Fibroblast of villous mesenchyme (primary cell): ENCODE results near the gene CDC25B. TPM values are rescaled to one million over a fixed set of nuclear protein-coding genes. Genes with fewer than 3 reads are reported as not detected.

ENCODE experiments used
- DNase-seq: peaks from one replicate; pipeline ENCODE4 v3.0.0-alpha.2; 2010; ENCODE audit warnings: low read depth
- H3K4me3 ChIP-seq: 2 replicates; pipeline ENCODE4 v1.5.1; 2011; ENCODE audit warnings: low read depth, mild to moderate bottlenecking, low read length
- total RNA-seq: library from RNA; depleted of rRNA; stranded (reverse); fragments of >200 nt; gene quantifications from 2 replicates; pipeline ENCODE4 v1.2.3, GENCODE V29; 2012
- TF ChIP-seq, protein P1 (sequence below): IDR thresholded peaks from 2 replicates; pipeline ENCODE4 v1.5.1; 2012; ENCODE audit warnings: low read depth, mild to moderate bottlenecking, low read length; ENCODE audit not compliant: insufficient read depth

The CDC25B gene
- total RNA-seq, 1 donor: 46.2 TPM

DNA sequence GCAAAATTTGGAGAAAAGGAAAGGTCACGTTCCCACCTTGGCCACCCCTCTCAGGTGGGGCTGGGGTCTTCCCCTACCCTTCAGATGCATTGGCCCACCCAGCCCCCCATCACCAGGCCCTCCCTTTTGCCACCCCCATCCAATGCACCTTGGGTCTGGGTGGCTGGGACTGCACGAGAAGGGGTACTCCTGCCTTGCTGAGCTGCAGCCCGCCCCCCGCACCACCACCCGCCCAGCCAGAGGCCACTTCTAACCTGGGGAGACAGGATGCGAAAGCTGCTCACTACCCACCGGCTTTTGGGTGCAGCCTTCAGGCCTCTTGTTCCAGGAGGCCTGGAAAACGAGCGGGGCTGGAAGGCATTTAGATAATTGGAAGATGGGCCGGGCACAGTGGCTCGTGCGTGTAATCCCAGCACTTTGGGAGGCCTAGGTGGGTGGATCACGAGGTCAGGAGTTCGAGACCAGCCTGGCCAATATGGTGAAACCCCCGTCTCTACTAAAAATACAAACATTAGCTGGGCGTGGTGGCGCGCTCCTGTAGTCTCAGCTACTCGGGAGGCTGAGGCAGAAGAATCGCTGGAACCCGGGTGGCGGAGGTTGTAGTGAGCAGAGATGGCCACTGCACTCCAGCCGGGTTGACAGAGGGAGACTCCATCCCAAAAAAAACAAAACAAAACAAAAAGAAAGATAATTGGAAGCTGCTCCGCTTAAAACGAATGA lies 1.2 kb upstream of the CDC25B start:
- DNase-seq: no peak
- TF ChIP-seq, protein P1, sequence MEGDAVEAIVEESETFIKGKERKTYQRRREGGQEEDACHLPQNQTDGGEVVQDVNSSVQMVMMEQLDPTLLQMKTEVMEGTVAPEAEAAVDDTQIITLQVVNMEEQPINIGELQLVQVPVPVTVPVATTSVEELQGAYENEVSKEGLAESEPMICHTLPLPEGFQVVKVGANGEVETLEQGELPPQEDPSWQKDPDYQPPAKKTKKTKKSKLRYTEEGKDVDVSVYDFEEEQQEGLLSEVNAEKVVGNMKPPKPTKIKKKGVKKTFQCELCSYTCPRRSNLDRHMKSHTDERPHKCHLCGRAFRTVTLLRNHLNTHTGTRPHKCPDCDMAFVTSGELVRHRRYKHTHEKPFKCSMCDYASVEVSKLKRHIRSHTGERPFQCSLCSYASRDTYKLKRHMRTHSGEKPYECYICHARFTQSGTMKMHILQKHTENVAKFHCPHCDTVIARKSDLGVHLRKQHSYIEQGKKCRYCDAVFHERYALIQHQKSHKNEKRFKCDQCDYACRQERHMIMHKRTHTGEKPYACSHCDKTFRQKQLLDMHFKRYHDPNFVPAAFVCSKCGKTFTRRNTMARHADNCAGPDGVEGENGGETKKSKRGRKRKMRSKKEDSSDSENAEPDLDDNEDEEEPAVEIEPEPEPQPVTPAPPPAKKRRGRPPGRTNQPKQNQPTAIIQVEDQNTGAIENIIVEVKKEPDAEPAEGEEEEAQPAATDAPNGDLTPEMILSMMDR: no peak
- H3K4me3 ChIP-seq: peak overlapping the region; percentile 77

DNA sequence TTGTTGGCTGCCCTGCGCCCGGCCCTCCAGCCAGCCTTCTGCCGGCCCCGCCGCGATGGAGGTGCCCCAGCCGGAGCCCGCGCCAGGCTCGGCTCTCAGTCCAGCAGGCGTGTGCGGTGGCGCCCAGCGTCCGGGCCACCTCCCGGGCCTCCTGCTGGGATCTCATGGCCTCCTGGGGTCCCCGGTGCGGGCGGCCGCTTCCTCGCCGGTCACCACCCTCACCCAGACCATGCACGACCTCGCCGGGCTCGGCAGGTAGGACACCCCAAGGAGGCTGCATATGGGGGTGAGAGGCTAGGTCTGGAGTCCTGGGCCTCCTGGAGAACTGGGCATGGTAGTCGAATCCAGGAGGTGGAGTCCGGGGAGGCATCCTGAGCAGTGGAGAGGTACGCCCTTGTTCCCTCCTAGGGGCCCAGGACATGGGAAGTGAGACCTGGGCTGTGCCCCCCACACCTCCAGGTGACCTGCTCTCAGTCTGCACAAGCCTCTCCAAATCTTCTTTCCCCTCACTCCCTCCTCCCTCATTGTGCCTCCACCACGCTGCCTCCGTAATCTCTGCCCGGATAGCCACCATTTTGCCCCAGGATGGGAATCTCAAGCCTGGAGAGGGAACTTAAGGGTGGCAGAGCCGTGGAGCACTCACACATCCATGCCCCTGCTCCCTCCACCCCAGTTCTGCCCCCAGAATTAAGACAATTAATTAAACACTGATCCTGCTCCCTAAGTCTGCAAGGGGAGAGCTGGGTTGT lies 541 bp downstream of the CDC25B start:
- DNase-seq: no peak

DNA sequence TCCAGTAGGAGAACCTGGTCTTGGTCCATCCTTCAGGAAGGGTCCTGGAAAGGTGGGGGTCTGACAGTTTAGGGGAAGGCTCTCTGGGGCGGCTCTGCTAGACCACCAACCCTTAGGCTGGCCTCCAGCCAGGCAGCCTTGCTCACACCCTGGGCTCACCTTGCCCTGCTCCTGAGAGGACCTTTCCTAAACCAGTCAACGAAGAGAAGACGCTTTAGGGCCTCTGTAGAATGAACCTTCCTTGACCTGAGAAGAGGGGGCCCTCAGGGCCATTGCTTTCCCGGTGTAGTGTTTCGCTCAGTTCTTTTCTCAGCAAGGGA lies 1.1 kb downstream of the CDC25B start:
- TF ChIP-seq, protein P1: no peak

More for the DNA sequence above, 541 bp downstream of the CDC25B start:
- H3K4me3 ChIP-seq: peak overlapping the region; percentile 77
- TF ChIP-seq, protein P1: no peak

DNA sequence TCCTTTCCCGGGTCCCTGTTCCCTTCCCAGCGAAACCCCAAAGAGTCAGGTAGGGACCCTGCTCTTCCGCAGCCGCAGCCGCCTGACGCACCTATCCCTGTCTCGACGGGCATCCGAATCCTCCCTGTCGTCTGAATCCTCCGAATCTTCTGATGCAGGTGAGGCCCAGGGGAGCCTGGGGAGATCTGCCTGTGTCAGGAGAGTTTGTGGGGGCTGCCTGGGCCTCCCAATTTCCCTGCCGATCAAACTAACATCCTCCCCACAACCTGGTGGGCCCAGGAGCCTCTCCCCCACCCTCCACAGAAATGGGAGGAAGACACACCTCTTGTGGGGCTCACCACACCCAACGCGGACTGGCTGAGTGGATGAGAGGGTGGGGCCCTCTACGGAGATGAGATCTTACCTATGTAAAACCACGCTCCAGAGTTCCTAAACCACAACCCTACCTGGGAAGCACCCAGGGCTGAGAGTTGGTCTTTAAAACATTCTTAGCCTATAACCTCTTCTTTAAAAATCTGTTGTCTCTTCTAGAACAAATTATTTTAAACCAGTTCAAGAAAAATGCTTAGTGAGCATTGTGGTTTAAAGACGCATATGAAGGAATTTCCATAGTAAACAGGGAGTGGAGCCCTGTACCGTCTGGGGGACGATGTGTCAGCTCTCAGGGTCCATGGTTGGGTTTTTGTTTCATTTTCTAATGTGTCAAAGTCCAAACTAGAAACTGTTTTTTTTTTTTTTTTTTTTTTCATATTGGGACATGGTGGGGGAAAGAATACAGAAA lies 1.7 kb downstream of the CDC25B start:
- H3K4me3 ChIP-seq: peak overlapping the region; percentile 77
- peak; percentile 69 for DNase-seq
- TF ChIP-seq, protein P1: no peak

More for the DNA sequence above, 1.1 kb downstream of the CDC25B start:
- H3K4me3 ChIP-seq: peak overlapping the region; percentile 77
- no peak for DNase-seq

DNA sequence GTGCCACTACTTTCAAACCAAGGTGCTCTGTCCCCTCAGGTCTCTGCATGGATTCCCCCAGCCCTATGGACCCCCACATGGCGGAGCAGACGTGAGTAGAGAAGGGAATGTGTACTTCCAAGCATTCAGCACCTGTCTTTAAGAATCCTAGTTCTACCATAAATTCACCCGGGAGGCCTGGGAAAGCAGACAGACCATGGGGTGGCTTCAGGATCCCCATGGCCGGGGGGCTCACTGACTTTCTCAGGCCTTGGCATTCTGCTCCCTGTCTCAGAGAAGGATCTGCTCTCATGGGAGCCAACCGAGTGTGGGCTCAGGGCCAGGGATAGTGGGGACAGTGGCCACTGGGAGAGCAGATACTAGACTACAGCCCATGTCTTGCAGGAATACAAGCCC lies 2.3 kb downstream of the CDC25B start:
- TF ChIP-seq, protein P1: no peak
- peak overlapping the region; percentile 77 for H3K4me3 ChIP-seq
- no peak for DNase-seq

DNA sequence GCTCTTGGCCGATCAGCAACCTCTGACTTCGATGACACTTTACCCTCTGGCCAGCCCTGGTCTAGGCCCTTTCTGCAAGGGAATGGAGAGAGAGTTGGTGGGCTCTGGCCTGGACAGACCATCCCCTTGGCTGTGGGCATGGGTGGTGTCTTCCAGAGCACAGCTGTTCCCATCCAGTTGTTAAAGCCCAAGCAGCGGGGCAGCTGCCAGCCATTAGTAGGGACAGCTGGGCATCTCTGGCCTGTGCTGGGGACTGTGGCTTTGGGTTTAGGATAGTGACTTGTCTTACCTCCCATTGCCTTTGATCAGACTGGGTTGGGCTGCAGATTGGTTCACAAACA lies 2.8 kb downstream of the CDC25B start:
- DNase-seq: no peak
- TF ChIP-seq, protein P1: no peak
- H3K4me3 ChIP-seq: no peak overlapping the region
